Mesenchymal stem cell (in vitro differentiated cells and primary cell): Measurements from ENCODE around the gene DNAL1.
A peak's percentile ranks its signal among the peaks of the same experiment; 100 is the strongest.

ENCODE experiments used
- DNase-seq: peaks from one replicate; pipeline ENCODE4 v3.0.0-alpha.2; 2013
- H2AFZ ChIP-seq: one replicate; pipeline ENCODE4 v1.6.1; 2013; ENCODE audit warnings: low read depth, mild to moderate bottlenecking, control low read depth, inconsistent platforms, low read length, moderate library complexity
- H2AK5ac ChIP-seq: 2 replicates; pipeline ENCODE4 v1.6.1; 2013; ENCODE audit warnings: low read length, moderate library complexity, mild to moderate bottlenecking, inconsistent platforms; ENCODE audit not compliant: severe bottlenecking
- H2BK120ac ChIP-seq: one replicate; pipeline ENCODE4 v1.6.1; 2013; ENCODE audit warnings: low read depth, mild to moderate bottlenecking, inconsistent platforms, low read length, moderate library complexity
- H2BK12ac ChIP-seq, 2 experiments: one replicate each; pipeline ENCODE4 v1.6.1; 2013; ENCODE audit warnings: inconsistent platforms in 2 of 2, low read length in 2 of 2, mild to moderate bottlenecking in 2 of 2, moderate library complexity in 2 of 2, control low read depth in 1 of 2
- H2BK15ac ChIP-seq: one replicate; pipeline ENCODE4 v1.6.1; 2013; ENCODE audit warnings: mild to moderate bottlenecking, low read depth, inconsistent platforms; ENCODE audit not compliant: poor library complexity, severe bottlenecking
- H2BK5ac ChIP-seq: 2 replicates; pipeline ENCODE4 v1.6.1; 2013; ENCODE audit warnings: low read depth, mild to moderate bottlenecking, low read length, control low read depth, inconsistent platforms; ENCODE audit not compliant: poor library complexity, severe bottlenecking
- H3K14ac ChIP-seq, 2 experiments: one replicate each; pipeline ENCODE4 v1.6.1; 2013; ENCODE audit warnings: inconsistent platforms in 2 of 2, low read length in 2 of 2, control low read depth in 1 of 2, mild to moderate bottlenecking in 1 of 2, moderate library complexity in 1 of 2
- H3K18ac ChIP-seq, 2 experiments: one replicate each; pipeline ENCODE4 v1.6.1; 2013; ENCODE audit warnings: inconsistent platforms in 2 of 2, low read length in 2 of 2, control low read depth in 1 of 2, low read depth in 1 of 2, mild to moderate bottlenecking in 1 of 2
- H3K23ac ChIP-seq, 2 experiments: one replicate each; pipeline ENCODE4 v1.6.1; 2013; ENCODE audit warnings: inconsistent platforms in 2 of 2, low read length in 2 of 2, mild to moderate bottlenecking in 2 of 2, moderate library complexity in 2 of 2, control low read depth in 1 of 2
- H3K27ac ChIP-seq: 2 replicates; pipeline ENCODE4 v1.5.1; 2013; ENCODE audit warnings: mild to moderate bottlenecking, moderate library complexity, low read length, control low read depth, inconsistent platforms; ENCODE audit not compliant: poor library complexity, severe bottlenecking
- H3K27me3 ChIP-seq, 2 experiments: 2 replicates each; pipeline versions ENCODE4 v1.6.1 to v1.7.0; 2013; ENCODE audit warnings: low read length in 2 of 2, mild to moderate bottlenecking in 2 of 2, moderate library complexity in 2 of 2, control low read depth in 1 of 2, inconsistent platforms in 1 of 2; ENCODE audit not compliant: control insufficient read depth in 1 of 2, insufficient read depth in 1 of 2
- H3K36me3 ChIP-seq, 2 experiments: 2 replicates each; pipeline versions ENCODE4 v1.6.1 to v1.7.0; 2013; ENCODE audit warnings: low read length in 2 of 2, control low read depth in 1 of 2, inconsistent platforms in 1 of 2, low read depth in 1 of 2, mild to moderate bottlenecking in 1 of 2; ENCODE audit not compliant: insufficient read depth in 2 of 2, control insufficient read depth in 1 of 2
- H3K4ac ChIP-seq, 2 experiments: one replicate each; pipeline ENCODE4 v1.6.1; 2013; ENCODE audit warnings: inconsistent platforms in 2 of 2, low read length in 2 of 2, mild to moderate bottlenecking in 2 of 2, moderate library complexity in 2 of 2, control low read depth in 1 of 2, low read depth in 1 of 2
- H3K4me1 ChIP-seq: 2 replicates; pipeline ENCODE4 v1.6.1; 2013; ENCODE audit warnings: low read depth, low read length, control low read depth; ENCODE audit not compliant: control insufficient read depth, insufficient read depth
- H3K4me2 ChIP-seq: 2 replicates; pipeline ENCODE4 v1.6.1; 2013; ENCODE audit warnings: low read length, mild to moderate bottlenecking, inconsistent platforms; ENCODE audit not compliant: poor library complexity, severe bottlenecking
- H3K4me3 ChIP-seq, 2 experiments: 2 replicates each; pipeline versions ENCODE4 v1.5.1 to v1.7.0; 2013; ENCODE audit warnings: low read length in 2 of 2, mild to moderate bottlenecking in 2 of 2, control low read depth in 1 of 2, low read depth in 1 of 2; ENCODE audit not compliant: insufficient read depth in 1 of 2
- H3K79me1 ChIP-seq: replicated peaks from 2 replicates; pipeline ENCODE4 v1.6.1; 2013; ENCODE audit warnings: mild to moderate bottlenecking, control low read depth, low read length, inconsistent platforms; ENCODE audit not compliant: poor library complexity, severe bottlenecking
- H3K9ac ChIP-seq: 2 replicates; pipeline ENCODE4 v1.7.0; 2013; ENCODE audit warnings: mild to moderate bottlenecking, low read length, moderate library complexity
- H3K9me3 ChIP-seq: 2 replicates; pipeline ENCODE4 v1.7.0; 2013; ENCODE audit warnings: mild to moderate bottlenecking, low read length; ENCODE audit not compliant: control insufficient read depth
- H4K8ac ChIP-seq: one replicate; pipeline ENCODE4 v1.6.1; 2013; ENCODE audit warnings: inconsistent platforms, mild to moderate bottlenecking, low read length, moderate library complexity
- H4K91ac ChIP-seq: one replicate; pipeline ENCODE4 v1.6.1; 2013; ENCODE audit warnings: mild to moderate bottlenecking, low read length, inconsistent platforms
- WGBS: methylation state at CpG from one replicate; pipeline ENCODE4 v1.1.7; 2013; ENCODE audit warnings: mixed read lengths; 5-methylcytosine and 5-hydroxymethylcytosine counted together

The DNAL1 gene

DNA sequence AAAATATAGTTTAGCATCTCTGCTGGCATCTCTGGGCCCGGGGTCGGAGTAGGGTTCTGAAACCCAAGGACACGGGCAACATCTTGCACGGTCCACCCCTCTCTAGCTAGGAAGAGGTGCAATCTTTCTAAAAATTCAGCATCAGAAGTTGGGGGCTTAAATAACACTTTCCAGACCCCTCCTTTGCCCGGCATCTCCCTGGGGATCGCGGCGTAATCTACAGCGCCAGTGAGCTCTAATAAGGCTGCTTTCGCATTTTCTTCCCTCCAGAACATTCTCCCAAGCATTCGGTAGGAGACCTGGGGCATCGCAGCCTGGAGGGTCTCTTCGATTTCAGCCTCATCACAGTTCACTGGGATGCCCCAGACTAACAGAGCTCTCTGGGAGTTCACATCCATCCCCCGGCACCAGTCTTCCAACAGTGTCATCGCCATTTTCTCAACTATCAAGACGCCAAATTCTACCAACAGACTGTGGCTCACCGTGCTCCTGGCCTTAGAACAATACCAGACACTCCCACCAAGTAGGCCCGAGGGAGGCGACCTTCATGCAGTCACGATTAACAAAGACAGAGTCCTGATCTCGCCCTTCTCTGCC lies 68.5 kb downstream of the DNAL1 start:
- Histone ChIP-seq H2BK12ac (peak overlapping the region in 1 of 2 experiments; percentile 75), H4K91ac (peak overlapping the region; percentile 87), H3K4ac (peak overlapping the region; percentile 90 to 99), H3K23ac (peak overlapping the region in 1 of 2 experiments; percentile 9), H2BK120ac (no peak overlapping the region), H3K4me1 (peaks cover 15% of the 10 kb centered on the region), H3K9ac (peak overlapping the region; percentile 92), H3K4me2 (peak overlapping the region; percentile 67), H2BK5ac (no peak overlapping the region), H3K27me3 (no peaks in the 10 kb centered on the region), H4K8ac (peak overlapping the region; percentile 82), H3K14ac (peak overlapping the region in 1 of 2 experiments; percentile 98), H3K36me3 (peaks cover 15 to 33% of the 10 kb centered on the region in 2 experiments), H3K4me3 (peak overlapping the region; percentile 74 to 91), H2AFZ (peak overlapping the region; percentile 1), H2BK15ac (peak overlapping the region; percentile 26), H3K79me1 (peaks cover 11% of the 10 kb centered on the region), H3K9me3 (no peaks in the 10 kb centered on the region), H3K18ac (peak overlapping the region; percentile 97 to 99), H2AK5ac (no peak overlapping the region), H3K27ac (peak overlapping the region; percentile 82)
- WGBS = 2% methylated on average over 21 of the region's 21 CpGs
- no peak for DNase-seq

- H3K79me1 ChIP-seq = peaks cover 12% of the 10 kb centered on the region
- peak within 1 kb of the TSS; percentile 74 to 91 for H3K4me3 ChIP-seq
- DNase-seq = peak; percentile 85
- peak within 1 kb of the TSS; percentile 70 for H3K4me2 ChIP-seq
- H3K18ac ChIP-seq = peak within 1 kb of the TSS; percentile 97 to 99
- H2AFZ ChIP-seq = peak within 1 kb of the TSS; percentile 1
- peak within 1 kb of the TSS in 1 of 2 experiments; percentile 91 for H3K23ac ChIP-seq
- peak within 1 kb of the TSS; percentile 26 for H2BK15ac ChIP-seq
- no peaks in the 10 kb centered on the region for H3K27me3 ChIP-seq
- WGBS = under 1% methylated on average over 87 of the region's 113 CpGs
- H3K9me3 ChIP-seq = no peaks in the 10 kb centered on the region
- peak within 1 kb of the TSS; percentile 88 for H4K8ac ChIP-seq
- peak within 1 kb of the TSS; percentile 82 for H3K27ac ChIP-seq
- peak within 1 kb of the TSS in 1 of 2 experiments; percentile 75 for H2BK12ac ChIP-seq
- peak within 1 kb of the TSS; percentile 87 for H2BK120ac ChIP-seq
- peak within 1 kb of the TSS; percentile 87 for H4K91ac ChIP-seq
- H3K9ac ChIP-seq = peak within 1 kb of the TSS; percentile 92
- H3K4me1 ChIP-seq = peaks cover 20% of the 10 kb centered on the region
- peak within 1 kb of the TSS; percentile 83 for H2BK5ac ChIP-seq
- H3K4ac ChIP-seq = peak within 1 kb of the TSS; percentile 90 to 99
- peak within 1 kb of the TSS; percentile 19 for H2AK5ac ChIP-seq
- peaks cover 22 to 37% of the 10 kb centered on the region in 2 experiments for H3K36me3 ChIP-seq
- H3K14ac ChIP-seq = peak within 1 kb of the TSS in 1 of 2 experiments; percentile 98
Observed at GRCh38 chr14:73713803-73714655, 69.2 kb downstream of the DNAL1 start, which contains the start of gene PNMA1. TSS of gene PNMA1 (minus strand) at chr14:73714384. CDS start at chr14:73713639, 745 bp downstream.

- Histone ChIP-seq H3K27ac (peak overlapping the region; percentile 67), H3K36me3 (peaks cover 29 to 42% of the 10 kb centered on the region in 2 experiments), H3K9me3 (no peaks in the 10 kb centered on the region), H3K14ac (no peak overlapping the region), H3K18ac (no peak overlapping the region), H2AFZ (no peak overlapping the region), H3K4me3 (peak overlapping the region in 1 of 2 experiments; percentile 91), H4K8ac (no peak overlapping the region), H2BK12ac (no peak overlapping the region), H3K4me1 (peaks cover 22% of the 10 kb centered on the region), H2BK15ac (no peak overlapping the region), H3K23ac (no peak overlapping the region), H3K79me1 (peaks cover 11% of the 10 kb centered on the region), H2BK120ac (no peak overlapping the region), H2BK5ac (no peak overlapping the region), H3K9ac (peak overlapping the region; percentile 92), H3K27me3 (no peaks in the 10 kb centered on the region), H4K91ac (no peak overlapping the region), H2AK5ac (no peak overlapping the region), H3K4ac (no peak overlapping the region), H3K4me2 (peak overlapping the region; percentile 69)
- no peak for DNase-seq
- WGBS = 63% methylated on average over 3 of the region's 7 CpGs
Observed at GRCh38 chr14:73714656-73715081, 69.9 kb downstream of the DNAL1 start.

GRCh38 chr14:73715707-73716106 lies 70.9 kb downstream of the DNAL1 start:
- no peaks in the 10 kb centered on the region for H3K27me3 ChIP-seq
- peaks cover 23% of the 10 kb centered on the region for H3K4me1 ChIP-seq
- no peak overlapping the region for H2BK120ac ChIP-seq
- H3K9ac ChIP-seq = peak overlapping the region; percentile 14
- no peak overlapping the region for H3K4me2 ChIP-seq
- no peak overlapping the region for H2AK5ac ChIP-seq
- H2BK12ac ChIP-seq = no peak overlapping the region
- H3K23ac ChIP-seq = no peak overlapping the region
- no peaks in the 10 kb centered on the region for H3K9me3 ChIP-seq
- no peak overlapping the region for H3K4me3 ChIP-seq
- H2BK15ac ChIP-seq = no peak overlapping the region
- H4K8ac ChIP-seq = no peak overlapping the region
- H4K91ac ChIP-seq = no peak overlapping the region
- peaks cover 16% of the 10 kb centered on the region for H3K79me1 ChIP-seq
- no peak overlapping the region for H3K4ac ChIP-seq
- peaks cover 37 to 47% of the 10 kb centered on the region in 2 experiments for H3K36me3 ChIP-seq
- H2BK5ac ChIP-seq = no peak overlapping the region
- no peak overlapping the region for H3K14ac ChIP-seq
- H3K27ac ChIP-seq = no peak overlapping the region
- over 99% methylated on average over 4 of the region's 4 CpGs for WGBS
- no peak overlapping the region for H2AFZ ChIP-seq
- H3K18ac ChIP-seq = no peak overlapping the region
- DNase-seq = no peak
